Nephron (organoid): ENCODE measurements around the gene RNF223.

ENCODE experiments used
- H3K27ac Mint-ChIP-seq, 3 experiments: 2 replicates each; pipeline ENCODE4 v1.8.0; 2020; ENCODE audit warnings: mixed read lengths in 3 of 3, mild to moderate bottlenecking in 2 of 3, moderate library complexity in 1 of 3
- H3K27me3 Mint-ChIP-seq: 2 replicates; pipeline ENCODE4 v1.8.0; 2021; ENCODE audit warnings: low read depth, mild to moderate bottlenecking, moderate library complexity, mixed read lengths
- H3K36me3 Mint-ChIP-seq: 2 replicates; pipeline ENCODE4 v1.8.0; 2020; ENCODE audit warnings: low read depth, mixed read lengths
- H3K4me1 Mint-ChIP-seq: 2 replicates; pipeline ENCODE4 v1.8.0; 2020; ENCODE audit warnings: mixed read lengths
- H3K4me3 Mint-ChIP-seq, 3 experiments: 2 replicates each; pipeline ENCODE4 v1.8.0; 2020; ENCODE audit warnings: mild to moderate bottlenecking in 3 of 3, mixed read lengths in 3 of 3, moderate library complexity in 2 of 3
- H3K9me3 Mint-ChIP-seq: 2 replicates; pipeline ENCODE4 v1.8.0; 2020; ENCODE audit warnings: mixed read lengths
- TF ChIP-seq, protein P1 (sequence below), 3 experiments: fragments of 200-600 bp; sonication (generic); IDR thresholded peaks; one replicate each; pipeline ENCODE4 v1.5.0; 2021; ENCODE audit warnings: antibody characterized with exemption in 3 of 3; ENCODE audit not compliant: unreplicated experiment in 3 of 3

Gene RNF223

DNA sequence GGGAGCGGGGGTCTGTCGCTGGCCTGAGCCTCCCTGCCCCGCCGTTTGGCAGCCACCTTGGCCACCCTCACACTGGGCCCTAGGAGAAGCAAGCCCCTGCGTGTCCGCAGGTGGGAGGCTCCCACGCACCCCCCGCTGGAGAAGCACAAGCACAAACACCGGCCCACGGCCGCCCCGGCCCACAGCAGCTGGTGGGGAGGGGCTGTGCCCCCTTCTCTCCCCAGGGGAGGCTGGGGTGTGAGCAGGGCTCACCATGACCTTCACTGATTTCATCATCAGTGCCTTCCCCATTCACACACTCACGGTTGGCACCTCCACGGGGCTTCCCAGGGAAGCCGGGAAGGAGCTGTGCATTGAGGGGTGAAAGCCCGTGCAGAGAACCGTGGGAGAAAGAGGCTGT lies 46.3 kb downstream of the RNF223 start:
- no peak overlapping the region for H3K27ac Mint-ChIP-seq
- no peaks in the 10 kb centered on the region for H3K36me3 Mint-ChIP-seq
- H3K4me1 Mint-ChIP-seq: peaks cover 26% of the 10 kb centered on the region
- TF ChIP-seq, protein P1, sequence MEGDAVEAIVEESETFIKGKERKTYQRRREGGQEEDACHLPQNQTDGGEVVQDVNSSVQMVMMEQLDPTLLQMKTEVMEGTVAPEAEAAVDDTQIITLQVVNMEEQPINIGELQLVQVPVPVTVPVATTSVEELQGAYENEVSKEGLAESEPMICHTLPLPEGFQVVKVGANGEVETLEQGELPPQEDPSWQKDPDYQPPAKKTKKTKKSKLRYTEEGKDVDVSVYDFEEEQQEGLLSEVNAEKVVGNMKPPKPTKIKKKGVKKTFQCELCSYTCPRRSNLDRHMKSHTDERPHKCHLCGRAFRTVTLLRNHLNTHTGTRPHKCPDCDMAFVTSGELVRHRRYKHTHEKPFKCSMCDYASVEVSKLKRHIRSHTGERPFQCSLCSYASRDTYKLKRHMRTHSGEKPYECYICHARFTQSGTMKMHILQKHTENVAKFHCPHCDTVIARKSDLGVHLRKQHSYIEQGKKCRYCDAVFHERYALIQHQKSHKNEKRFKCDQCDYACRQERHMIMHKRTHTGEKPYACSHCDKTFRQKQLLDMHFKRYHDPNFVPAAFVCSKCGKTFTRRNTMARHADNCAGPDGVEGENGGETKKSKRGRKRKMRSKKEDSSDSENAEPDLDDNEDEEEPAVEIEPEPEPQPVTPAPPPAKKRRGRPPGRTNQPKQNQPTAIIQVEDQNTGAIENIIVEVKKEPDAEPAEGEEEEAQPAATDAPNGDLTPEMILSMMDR (IDR thresholded peaks at IDR 0.05; ENCODE audit: unreplicated experiment in 3 of 3): no peak
- H3K4me3 Mint-ChIP-seq: no peak overlapping the region
- H3K27me3 Mint-ChIP-seq: peaks cover 6% of the 10 kb centered on the region
- no peaks in the 10 kb centered on the region for H3K9me3 Mint-ChIP-seq

DNA sequence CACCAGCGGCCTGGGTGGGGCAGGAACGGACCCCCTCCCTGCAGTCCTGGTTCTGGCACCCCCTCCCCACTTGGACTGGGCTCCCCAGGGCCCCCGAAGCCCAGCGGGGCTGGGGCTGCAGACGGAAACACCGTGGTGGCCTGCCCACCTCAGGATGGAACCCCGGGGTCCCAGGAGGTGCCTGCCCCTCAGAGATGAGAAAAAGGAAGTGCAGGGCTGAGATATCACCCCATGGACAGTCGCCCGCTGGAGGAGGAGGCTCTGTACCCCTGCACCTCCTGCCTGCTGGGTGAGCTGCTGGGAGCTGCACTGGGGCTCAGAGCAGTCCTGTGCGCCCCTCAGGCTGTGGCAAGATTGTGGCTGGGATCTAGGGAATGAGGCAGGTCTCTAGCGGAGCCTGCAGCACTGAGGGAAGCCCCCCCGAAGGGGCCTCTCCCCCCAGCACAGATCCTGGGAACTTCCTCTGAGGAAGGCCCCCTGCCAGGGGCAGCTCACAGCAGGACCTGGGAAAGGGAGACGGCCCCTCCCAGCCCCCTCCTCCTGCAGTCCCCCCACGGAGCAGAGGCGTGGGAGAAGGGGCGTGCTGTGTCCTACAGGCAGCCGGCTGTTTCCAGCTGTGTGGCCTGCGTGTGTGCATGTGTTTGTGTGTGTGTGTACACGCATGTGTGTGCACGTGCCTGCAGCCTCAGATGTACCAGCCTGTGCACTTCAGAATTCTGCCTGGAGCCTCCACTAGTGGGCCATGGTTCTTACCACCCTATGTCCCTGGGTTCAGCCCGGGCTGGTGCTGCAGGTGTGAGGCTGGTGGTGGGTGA lies 47.3 kb downstream of the RNF223 start:
- Mint-ChIP-seq H3K27ac (no peak overlapping the region), H3K27me3 (no peaks in the 10 kb centered on the region)

DNA sequence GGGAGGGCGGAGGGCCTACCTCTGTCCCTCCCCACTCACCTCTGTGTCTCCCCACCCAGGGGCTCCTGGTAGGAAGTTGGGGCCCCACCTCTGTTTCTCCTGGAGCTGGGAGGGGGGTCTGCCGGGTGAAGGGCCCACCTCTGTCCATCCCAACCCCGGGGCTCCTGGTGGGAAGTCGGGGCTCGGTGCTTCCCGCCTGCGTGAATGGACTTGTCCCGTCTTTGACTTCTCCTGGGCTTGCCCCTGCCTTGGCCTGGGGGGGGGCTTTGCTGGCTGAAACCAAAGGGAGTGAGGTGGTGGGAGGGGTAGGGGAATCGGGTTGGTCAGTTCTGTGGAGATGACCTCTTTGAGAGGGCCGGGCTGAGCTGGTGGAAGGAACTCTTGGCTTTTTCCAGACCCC lies 48.4 kb downstream of the RNF223 start:
- Mint-ChIP-seq H3K27me3 (no peaks in the 10 kb centered on the region), H3K36me3 (no peaks in the 10 kb centered on the region), H3K27ac (peak overlapping the region in 2 of 3 experiments; percentile 52 to 66), H3K4me1 (peaks cover 26% of the 10 kb centered on the region), H3K4me3 (peak overlapping the region in 1 of 3 experiments; percentile 15), H3K9me3 (no peaks in the 10 kb centered on the region)
- TF ChIP-seq, protein P1 (IDR thresholded peaks at IDR 0.05; ENCODE audit: unreplicated experiment in 3 of 3): no peak

More for the DNA sequence above, 47.3 kb downstream of the RNF223 start:
- TF ChIP-seq, protein P1 (IDR thresholded peaks at IDR 0.05; ENCODE audit: unreplicated experiment in 3 of 3): no peak
- peaks cover 27% of the 10 kb centered on the region for H3K4me1 Mint-ChIP-seq
- H3K36me3 Mint-ChIP-seq: no peaks in the 10 kb centered on the region
- no peaks in the 10 kb centered on the region for H3K9me3 Mint-ChIP-seq
- peak overlapping the region in 1 of 3 experiments; percentile 55 for H3K4me3 Mint-ChIP-seq

DNA sequence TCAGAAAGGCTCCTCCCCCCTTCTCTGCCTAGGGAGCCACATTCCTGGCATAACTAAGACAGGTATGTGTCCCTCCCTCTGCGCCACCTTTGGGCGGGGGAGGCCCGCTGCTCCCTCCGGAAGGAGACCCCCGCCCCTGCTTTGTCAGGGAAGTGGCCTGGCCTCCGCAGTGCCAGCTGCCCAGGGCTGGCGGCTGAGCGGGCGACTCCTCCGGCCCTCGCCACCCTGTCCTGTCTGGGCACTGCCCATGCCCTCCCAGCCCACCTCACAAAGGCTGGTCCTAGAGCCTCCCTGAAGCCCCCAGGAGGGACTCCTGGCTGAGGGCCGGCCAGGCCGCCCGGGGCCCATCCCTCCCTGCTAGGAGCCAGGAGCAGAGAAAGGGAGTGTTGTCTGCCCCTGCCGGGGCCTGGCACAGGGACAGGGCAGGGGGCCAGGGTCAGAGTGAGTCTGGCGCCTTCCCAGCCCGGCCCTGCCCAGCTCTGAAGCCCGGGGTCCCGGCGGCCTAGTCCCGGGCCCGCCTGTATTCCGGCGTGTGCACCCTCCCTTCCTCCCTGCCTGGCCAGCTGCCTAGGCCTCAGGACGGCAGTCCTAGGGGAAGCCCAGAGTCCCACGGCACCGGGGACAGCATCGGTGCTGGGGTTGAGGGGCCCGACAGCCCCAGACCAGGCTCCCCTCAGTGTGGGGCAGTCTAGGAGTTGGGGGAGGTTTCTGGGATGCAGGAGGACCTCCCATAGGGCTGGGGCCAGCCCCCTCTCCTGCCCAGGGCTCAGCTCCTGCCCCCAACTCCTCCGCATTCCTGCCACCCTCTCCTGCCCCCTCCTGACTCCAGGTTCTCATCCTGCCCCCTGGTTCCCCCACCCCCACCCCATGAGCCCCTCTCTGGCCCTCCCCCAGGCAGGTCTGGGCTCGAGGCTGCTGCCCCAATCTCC lies 49.1 kb downstream of the RNF223 start:
- H3K4me1 Mint-ChIP-seq: peaks cover 26% of the 10 kb centered on the region
- H3K27ac Mint-ChIP-seq: peak overlapping the region in 1 of 3 experiments; percentile 81
- H3K9me3 Mint-ChIP-seq: no peaks in the 10 kb centered on the region
- no peaks in the 10 kb centered on the region for H3K27me3 Mint-ChIP-seq
- no peaks in the 10 kb centered on the region for H3K36me3 Mint-ChIP-seq
- H3K4me3 Mint-ChIP-seq: peak overlapping the region in 2 of 3 experiments; percentile 53 to 56
- TF ChIP-seq, protein P1 (IDR thresholded peaks at IDR 0.05; ENCODE audit: unreplicated experiment in 3 of 3): no peak

DNA sequence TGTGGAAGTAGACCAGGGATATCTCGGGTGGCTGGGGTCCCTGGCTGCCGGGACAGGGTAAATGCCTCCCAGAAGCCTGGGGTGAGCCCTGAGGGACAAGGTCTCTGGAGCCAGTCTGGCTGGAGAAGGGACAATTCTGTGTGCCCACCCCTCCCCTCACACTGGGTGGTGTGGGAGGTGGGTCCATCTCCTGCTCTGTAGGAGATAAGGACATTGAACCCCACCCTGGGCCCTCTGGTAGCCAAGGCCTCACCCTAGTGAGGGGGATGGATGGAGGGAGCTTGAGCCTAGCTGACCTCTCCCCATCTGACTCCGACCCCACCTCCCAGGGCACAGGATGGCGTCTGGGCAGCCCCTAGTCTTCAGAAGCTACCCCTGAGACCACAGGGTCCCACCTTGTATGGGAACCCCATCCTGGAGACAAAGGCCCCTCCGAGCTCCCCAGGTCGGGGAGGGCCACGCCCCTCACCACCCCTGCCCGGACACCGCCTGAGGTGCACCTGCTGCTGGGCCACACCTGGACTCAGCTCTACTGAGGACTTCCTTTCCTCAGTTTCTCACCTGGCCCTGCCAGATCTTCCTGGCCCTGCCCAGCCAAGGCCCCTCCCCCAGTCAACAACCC lies 49.8 kb downstream of the RNF223 start:
- no peaks in the 10 kb centered on the region for H3K9me3 Mint-ChIP-seq
- no peaks in the 10 kb centered on the region for H3K27me3 Mint-ChIP-seq
- H3K27ac Mint-ChIP-seq: peak overlapping the region in 1 of 3 experiments; percentile 81
- TF ChIP-seq, protein P1 (IDR thresholded peaks at IDR 0.05; ENCODE audit: unreplicated experiment in 3 of 3): no peak
- peaks cover 26% of the 10 kb centered on the region for H3K4me1 Mint-ChIP-seq
- peak overlapping the region in 2 of 3 experiments; percentile 53 to 56 for H3K4me3 Mint-ChIP-seq
- no peaks in the 10 kb centered on the region for H3K36me3 Mint-ChIP-seq
